Glomerular endothelial cell (primary cell): ENCODE data around the gene ITGB2. TPM values are rescaled to one million over a fixed set of nuclear protein-coding genes. Genes with fewer than 3 reads are reported as not detected.

ENCODE experiments used
- DNase-seq: peaks from one replicate; pipeline ENCODE4 v3.0.0-alpha.2; 2011; ENCODE audit warnings: low read depth, low spot score; ENCODE audit errors: extremely low read depth
- total RNA-seq: library from RNA; depleted of rRNA; stranded (reverse); fragments of >200 nt; gene quantifications from 2 replicates; pipeline ENCODE4 v1.2.3, GENCODE V29; 2015

ITGB2 gene
- total RNA-seq, 1 donor from 2014 or later = 0.93 TPM

- DNase-seq = no peak
These were observed 35.1 kb upstream of the ITGB2 start for GRCh38 chr21:44955798-44956175.

DNA sequence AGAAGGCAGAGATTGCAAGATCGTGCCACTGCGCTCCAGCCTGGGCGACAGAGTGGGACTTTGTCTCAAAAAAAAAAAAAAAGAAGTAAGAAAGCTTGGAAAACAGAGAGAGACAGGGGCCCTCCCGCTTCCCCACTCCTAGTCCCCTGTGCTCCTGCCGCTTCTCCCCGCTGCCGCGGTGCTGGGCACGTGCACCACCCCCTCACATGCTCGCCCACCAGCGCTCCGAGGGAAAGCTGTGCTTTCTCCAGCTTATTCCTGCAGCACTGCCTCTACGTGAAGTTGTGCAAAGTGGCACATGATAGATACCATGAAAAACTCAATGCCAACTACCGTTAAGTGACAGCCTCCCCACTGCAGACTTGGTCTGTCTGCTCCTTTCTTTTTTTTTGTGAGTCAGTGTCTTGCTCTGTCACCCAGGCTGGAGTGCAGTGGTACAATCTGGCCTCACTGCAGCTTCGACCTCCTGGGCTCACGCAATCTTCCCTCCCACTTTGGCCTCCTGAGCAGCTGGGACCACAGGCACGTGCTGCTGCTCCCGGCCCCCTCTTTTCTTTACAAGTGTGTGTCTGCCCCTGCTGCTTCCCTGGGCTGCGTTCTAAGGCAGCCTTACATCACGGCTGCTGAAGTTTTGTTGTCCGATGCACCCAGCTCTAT is 34.6 kb upstream of the ITGB2 start:
- no peak for DNase-seq

GRCh38 chr21:44954281-44954771 is 33.6 kb upstream of the ITGB2 start:
- no peak for DNase-seq

DNA sequence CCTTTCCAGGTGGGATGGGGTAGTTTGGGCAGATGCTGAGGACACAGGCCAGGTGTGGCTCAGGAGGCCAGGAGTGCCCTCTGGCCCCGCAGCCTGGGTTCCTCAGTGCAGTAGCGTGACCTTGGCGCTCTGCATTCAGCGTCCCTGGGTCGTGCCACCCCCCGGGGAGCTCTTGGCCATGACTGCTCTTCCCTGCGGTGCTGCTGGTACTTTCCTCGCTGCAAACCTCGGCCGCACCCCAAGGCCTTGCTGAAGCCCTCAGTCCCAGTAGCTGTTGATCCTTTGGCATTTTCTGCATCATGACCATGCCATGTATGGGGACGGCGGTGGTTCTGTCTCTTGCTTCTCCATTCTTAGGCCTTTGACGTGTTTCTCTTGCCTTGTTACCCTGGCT is 32.9 kb upstream of the ITGB2 start:
- no peak for DNase-seq

GRCh38 chr21:44952929-44953627 is 32.4 kb upstream of the ITGB2 start:
- no peak for DNase-seq

GRCh38 chr21:44952116-44952928 is 31.6 kb upstream of the ITGB2 start:
- DNase-seq = no peak

DNA sequence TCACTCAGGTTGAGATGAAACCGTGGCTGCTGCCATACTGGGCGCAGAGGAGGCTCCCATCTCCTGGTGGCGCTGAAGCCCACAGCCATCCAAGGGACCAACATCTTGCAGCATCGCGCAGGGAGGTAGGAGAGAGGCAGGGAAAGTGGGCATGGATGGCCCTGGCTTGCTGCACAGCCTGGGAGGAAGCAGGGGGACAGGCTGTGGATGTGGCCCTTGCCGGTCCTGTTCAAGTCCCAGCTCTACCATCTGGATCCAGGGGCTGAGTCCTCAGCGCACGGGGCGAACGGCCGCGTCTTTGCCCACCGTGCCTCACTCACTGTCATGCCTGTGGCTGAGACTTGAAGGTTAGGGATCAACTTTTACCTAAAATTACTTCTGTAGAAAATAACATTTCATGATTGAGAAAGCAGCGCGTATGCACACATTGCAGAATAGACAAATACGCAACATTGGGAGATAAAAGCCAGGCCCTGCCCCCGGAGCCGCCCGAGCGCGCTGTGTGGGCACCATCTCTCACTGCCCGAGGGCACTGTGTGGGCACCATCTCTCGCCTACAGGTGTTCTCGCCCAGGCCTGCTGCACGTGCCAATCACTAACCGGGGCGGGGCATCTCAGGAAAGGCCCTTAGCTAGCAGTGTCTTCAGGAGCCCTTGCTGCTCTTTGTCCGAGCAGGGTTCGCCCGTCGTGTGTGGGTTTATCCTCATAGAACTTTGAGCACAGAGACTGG is 30.7 kb upstream of the ITGB2 start:
- DNase-seq = no peak

- DNase-seq = no peak
These were observed 29.7 kb upstream of the ITGB2 start for GRCh38 chr21:44950351-44950750.

DNA sequence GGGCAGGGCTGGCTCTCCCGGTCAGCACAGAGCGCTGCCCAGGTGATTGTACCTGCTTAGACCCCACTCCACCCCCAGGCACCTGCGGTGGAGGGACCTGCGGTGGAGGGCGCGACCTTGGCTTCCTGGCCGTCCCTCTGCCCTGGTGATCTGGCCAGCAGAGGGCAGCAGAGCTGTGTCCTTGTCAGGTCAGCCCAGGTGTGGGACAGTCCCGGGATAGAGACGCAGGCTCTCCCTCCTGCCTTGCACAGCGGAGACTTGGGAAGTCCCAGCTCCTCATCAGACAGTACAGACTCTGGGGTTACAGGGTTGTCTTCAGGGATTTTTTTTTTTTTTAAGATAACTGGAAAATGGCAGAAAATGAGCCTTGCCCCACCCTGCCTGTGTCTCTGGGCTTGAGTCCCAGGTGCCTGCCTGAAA is 29.1 kb upstream of the ITGB2 start:
- DNase-seq = no peak

DNA sequence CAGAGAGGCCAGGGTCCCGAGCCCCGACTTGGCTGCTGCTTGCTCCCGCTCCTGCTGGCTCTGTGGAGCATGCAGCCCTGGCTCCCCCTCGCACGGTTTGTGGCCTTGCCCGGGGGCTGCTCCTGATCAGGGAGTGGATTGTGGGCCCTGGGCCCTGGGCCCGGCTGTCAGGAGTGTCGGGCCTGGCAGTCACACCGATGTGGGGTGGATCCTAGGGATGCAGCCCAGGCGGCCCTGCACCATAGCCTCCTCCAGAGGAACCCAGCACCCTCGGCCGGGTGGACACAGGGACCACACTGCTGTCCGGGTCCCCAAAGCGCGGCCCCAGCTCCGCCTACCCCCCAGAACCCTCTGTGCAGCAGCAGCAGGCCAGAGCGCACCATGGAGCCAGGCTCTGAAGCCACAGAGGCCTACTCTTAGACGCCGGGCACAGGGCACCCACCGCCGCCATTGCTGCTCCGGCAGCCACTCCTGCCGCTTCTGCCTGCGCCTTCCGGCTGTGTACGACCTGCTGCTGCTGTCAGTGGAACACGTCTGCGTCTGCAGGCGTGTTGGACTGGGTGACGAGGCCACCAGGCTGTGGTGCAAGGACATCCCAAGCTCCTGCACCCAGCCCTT is 28.6 kb upstream of the ITGB2 start:
- DNase-seq = no peak

- no peak for DNase-seq
These were observed 27.9 kb upstream of the ITGB2 start for GRCh38 chr21:44948426-44949120.

DNA sequence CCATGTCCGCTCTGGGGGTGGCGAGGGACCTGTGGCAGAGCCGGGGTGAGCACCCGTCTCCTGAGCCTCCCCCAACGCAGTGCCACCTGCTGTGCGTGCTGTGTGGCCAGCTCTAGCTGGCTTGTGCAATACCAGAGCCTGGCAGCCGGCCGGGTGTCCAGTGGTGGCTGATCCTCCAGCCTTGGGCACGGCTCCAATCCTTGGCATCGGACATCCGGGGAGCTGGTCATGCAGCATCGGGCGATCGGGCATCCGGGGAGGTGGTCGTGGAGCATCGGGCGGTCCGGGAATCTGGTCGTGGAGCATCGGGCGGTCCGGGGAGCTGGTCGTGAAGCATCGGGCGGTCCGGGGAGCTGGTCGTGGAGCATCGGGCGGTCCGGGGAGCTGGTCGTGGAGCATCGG is 27.2 kb upstream of the ITGB2 start:
- DNase-seq = no peak

DNA sequence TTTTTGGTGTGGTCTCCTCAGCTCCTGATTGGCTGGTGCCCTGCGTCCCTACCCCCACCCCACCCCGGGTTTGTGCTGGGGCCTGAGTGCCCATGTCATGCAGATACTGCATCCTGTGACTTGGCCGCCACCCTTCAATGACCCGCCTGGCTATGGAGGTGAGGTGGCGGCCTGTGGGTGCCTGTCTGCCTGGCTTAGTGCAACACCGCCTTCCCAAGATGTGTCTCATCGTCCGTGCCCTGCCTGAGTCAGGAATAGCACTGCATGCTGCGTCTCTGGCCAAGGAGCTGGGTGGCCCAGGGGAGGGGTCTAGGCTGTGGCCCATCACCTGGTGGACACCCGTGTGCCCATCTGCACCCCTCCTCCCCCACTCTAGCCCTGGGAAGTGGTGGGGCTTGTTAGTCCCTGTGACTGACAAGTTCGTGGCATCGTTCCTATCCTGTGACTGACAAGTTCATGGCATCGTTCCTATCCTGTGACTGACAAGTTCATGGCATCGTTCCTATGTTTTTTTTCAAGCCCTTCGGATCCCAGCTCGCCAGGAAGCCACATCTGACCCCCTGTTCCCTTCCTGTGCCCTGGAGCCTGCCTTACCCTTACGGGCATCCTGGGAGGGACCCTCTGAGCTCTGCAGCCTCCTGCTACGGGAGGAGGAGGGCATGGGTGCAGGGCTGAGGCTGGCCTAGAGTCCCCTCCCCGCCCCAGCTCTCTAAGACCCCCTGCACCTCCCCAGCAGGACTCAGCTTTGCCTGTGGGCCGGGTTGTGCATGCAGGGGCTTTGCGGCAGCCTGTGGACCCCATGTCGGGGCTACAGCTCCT is 26.6 kb upstream of the ITGB2 start:
- no peak for DNase-seq

DNA sequence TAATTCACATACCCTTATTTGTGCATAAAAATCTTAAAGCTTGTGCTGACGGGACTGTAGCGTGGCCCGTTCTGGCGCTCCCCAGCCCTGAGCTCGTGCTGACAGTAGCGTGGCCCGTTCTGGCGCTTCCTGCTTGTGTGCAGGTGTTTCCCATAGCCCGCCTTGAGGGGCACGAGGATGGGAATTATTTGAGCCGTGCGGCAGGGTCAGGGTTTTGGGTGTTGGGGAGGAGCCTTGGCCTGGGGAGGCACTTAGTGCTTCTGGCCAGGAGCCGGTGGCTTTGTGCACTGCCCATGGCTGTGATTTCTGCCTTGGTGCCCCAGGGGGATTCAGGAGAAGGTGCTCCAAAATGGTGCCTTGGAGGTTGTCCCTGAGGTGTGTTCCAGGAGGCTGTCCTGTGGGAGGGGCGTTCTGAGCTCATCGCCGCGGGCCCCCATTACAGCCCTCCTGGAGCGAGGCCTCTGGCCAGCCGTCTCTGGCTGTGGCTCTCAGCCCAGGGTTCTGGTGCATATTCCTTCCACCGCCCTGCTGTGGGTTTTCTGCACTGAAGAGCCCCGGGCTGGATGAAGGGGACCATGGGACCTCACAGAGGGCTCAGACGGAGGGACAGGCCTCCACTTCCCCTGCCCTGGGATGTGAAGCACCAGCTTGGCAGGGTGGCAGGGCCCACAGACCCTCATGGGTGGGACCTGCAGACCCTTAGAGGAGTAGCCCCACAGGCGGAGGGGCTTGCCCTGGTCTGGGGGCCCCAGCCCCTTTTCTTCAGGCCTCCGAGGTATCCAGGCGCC is 25.7 kb upstream of the ITGB2 start:
- no peak for DNase-seq

DNA sequence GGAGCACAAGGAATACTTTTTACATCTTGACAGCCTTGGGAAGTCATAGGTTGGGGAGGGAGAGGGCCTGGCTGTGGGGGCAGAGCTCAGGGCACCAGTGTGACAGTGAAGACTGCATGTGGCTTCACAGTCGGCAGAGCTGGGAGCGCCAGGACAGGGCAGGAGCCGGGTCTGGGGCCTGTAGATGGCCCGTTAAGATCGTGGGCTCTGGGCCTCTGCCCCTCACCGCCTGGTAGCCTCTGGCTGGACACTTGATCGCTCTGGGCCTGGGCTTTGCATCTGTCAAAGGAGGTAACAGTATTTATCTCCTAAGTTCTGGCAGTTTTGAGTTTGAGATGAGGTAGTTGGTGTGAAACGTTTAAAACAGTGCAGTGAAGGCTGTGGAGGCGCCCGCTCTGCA is 23.9 kb upstream of the ITGB2 start:
- DNase-seq = no peak

DNA sequence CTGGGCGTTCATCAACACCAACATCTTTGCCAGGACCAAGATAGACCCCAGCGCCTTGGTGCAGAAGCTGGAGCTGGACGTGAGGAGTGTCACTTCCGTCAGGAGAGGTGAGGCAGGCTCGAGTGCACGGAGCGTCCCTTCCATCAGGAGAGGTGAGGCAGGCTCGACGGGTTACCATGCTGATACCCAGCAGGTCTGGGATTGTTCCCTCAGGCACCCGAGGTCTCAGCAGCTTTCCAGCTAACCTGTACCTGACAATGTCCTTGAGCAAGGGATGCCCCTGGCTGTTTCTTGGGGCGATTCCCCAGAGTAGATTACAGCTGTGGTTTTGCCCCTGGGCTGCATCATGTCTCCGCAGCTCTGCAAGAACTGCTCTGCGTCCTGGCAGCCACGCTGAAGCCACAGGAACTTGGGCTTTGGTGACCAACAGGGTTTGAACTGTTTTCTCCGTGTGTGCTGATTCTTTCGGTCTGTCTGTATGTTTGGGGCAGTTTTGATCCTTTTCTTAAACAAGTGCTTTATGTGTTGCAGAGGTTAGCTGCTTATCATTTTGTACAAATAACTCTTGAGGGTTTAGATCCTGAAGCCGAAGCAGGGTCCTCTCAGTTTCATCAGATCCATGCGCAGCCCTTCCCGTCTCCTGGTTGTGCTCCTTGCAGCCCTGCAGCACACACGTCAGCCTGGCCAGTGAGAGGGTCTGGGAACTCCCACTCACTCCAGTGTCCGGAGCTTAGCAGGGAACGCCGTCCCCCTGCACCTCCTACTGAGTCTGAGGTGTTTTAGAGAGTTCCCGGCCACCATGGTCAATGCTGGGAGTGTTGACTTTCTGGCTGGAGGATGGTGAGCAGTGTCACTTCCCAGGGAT is 23.2 kb upstream of the ITGB2 start:
- no peak for DNase-seq

GRCh38 chr21:44943005-44943685 is 22.4 kb upstream of the ITGB2 start:
- no peak for DNase-seq
